Measurements from ENCODE around the gene GPRIN2.
A peak's percentile ranks its signal among the peaks of the same experiment; 100 is the strongest.
"Not testable (repeated sequence)": the region's sequence is repeated elsewhere in the genome, so short reads cannot be mapped to it uniquely, and the experiment has no call there.

Gene GPRIN2

GRCh38 chr10:46516660-46517416 lies 39.6 kb downstream of the GPRIN2 start:
- DNase-seq (ENCODE audit: low read depth), result peak; percentile 90
- TF ChIP-seq CTCF (IDR thresholded peaks at IDR 0.05; ENCODE audit: low read length, missing control alignments), result no peak
- H3K4me3 ChIP-seq (replicated peaks; ENCODE audit: low read depth, low read length), result no peak overlapping the region

GRCh38 chr10:46515793-46516192 lies 40.7 kb downstream of the GPRIN2 start:
- DNase-seq (ENCODE audit: low read depth), result no peak
- TF ChIP-seq CTCF (IDR thresholded peaks at IDR 0.05; ENCODE audit: low read length, missing control alignments), result no peak
- no peak overlapping the region for H3K4me3 ChIP-seq (replicated peaks; ENCODE audit: low read depth, low read length)

- TF ChIP-seq CTCF (IDR thresholded peaks at IDR 0.05; ENCODE audit: low read length, missing control alignments), result no peak
- no peak overlapping the region for H3K4me3 ChIP-seq (replicated peaks; ENCODE audit: low read depth, low read length)
- DNase-seq (ENCODE audit: low read depth), result no peak
Observed at GRCh38 chr10:46515366-46515765, 41.1 kb downstream of the GPRIN2 start.

- no peak for TF ChIP-seq CTCF (IDR thresholded peaks at IDR 0.05; ENCODE audit: low read length, missing control alignments)
- no peak for DNase-seq (ENCODE audit: low read depth)
- no peak overlapping the region for H3K4me3 ChIP-seq (replicated peaks; ENCODE audit: low read depth, low read length)
Observed at GRCh38 chr10:46514899-46515298, 41.6 kb downstream of the GPRIN2 start.

- H3K4me3 ChIP-seq (replicated peaks; ENCODE audit: low read depth, low read length), result no peak overlapping the region
- TF ChIP-seq CTCF (IDR thresholded peaks at IDR 0.05; ENCODE audit: low read length, missing control alignments), result no peak
- no peak for DNase-seq (ENCODE audit: low read depth)
Observed at GRCh38 chr10:46514431-46514861, 42.0 kb downstream of the GPRIN2 start.

GRCh38 chr10:46513333-46513732 lies 43.1 kb downstream of the GPRIN2 start:
- not testable (repeated sequence) for H3K4me3 ChIP-seq (replicated peaks; ENCODE audit: low read depth, low read length); DNase-seq (ENCODE audit: low read depth)

GRCh38 chr10:46512725-46513124 lies 43.7 kb downstream of the GPRIN2 start:
- not testable (repeated sequence) for DNase-seq (ENCODE audit: low read depth); H3K4me3 ChIP-seq (replicated peaks; ENCODE audit: low read depth, low read length)

- not testable (repeated sequence) for H3K4me3 ChIP-seq (replicated peaks; ENCODE audit: low read depth, low read length); DNase-seq (ENCODE audit: low read depth)
Observed at GRCh38 chr10:46512002-46512401, 44.5 kb downstream of the GPRIN2 start.
